Measurements from ENCODE around the gene NBAS. TPM values are rescaled to one million over a fixed set of nuclear protein-coding genes. Genes with fewer than 3 reads are reported as not detected.

The NBAS gene
- total and polyA plus RNA-seq, 10 of the 15 experiments (the other 5 are each of a cell fraction or from before 2014, with no cell fraction given): 4.3 to 32.7 (median 20.8) TPM

DNA sequence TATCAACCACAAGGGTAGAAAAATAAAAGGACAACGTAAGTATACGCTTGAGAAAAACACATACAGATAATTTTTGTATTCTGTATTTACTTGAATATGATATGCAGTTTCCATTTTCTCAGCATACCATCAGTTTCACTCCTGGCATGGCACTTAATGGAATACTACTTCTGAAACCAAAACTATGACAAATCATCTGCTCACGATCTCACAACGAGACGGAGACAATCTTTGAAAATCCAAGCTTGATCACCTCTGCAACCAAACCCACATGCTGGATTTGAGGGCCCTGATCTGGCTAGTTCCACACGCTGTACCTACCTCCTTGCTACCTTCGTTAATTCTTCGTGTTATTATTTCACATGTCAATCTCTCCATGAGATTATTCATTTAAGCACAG, 387.6 kb downstream of the NBAS start:
- no peak overlapping the region for H3K4me2 ChIP-seq (ENCODE audit: control insufficient read depth, insufficient read depth)
- RAD21 ChIA-PET (ENCODE audit: unreplicated experiment): no interaction called here
- TF ChIP-seq SMAD5 (IDR thresholded peaks at IDR 0.05; ENCODE audit: low read depth) (no peak), RCOR1 (conservative IDR thresholded peaks at IDR 0.05; ENCODE audit: low read depth, low read length) (no peak), RAD51 (IDR thresholded peaks at IDR 0.05) (no peak), RB1 (IDR thresholded peaks at IDR 0.05; ENCODE audit: borderline replicate concordance) (no peak), MYC (IDR thresholded peaks at IDR 0.05; ENCODE audit: insufficient read depth, insufficient read length, insufficient replicate concordance, low read length, severe bottlenecking) (no peak), KDM1A (IDR thresholded peaks at IDR 0.05; ENCODE audit: borderline replicate concordance) (no peak), CHD1 (IDR thresholded peaks at IDR 0.05; ENCODE audit: low read depth, low read length) (no peak), PAX8 (IDR thresholded peaks at IDR 0.05) (no peak)
- TF ChIP-seq, protein P1, sequence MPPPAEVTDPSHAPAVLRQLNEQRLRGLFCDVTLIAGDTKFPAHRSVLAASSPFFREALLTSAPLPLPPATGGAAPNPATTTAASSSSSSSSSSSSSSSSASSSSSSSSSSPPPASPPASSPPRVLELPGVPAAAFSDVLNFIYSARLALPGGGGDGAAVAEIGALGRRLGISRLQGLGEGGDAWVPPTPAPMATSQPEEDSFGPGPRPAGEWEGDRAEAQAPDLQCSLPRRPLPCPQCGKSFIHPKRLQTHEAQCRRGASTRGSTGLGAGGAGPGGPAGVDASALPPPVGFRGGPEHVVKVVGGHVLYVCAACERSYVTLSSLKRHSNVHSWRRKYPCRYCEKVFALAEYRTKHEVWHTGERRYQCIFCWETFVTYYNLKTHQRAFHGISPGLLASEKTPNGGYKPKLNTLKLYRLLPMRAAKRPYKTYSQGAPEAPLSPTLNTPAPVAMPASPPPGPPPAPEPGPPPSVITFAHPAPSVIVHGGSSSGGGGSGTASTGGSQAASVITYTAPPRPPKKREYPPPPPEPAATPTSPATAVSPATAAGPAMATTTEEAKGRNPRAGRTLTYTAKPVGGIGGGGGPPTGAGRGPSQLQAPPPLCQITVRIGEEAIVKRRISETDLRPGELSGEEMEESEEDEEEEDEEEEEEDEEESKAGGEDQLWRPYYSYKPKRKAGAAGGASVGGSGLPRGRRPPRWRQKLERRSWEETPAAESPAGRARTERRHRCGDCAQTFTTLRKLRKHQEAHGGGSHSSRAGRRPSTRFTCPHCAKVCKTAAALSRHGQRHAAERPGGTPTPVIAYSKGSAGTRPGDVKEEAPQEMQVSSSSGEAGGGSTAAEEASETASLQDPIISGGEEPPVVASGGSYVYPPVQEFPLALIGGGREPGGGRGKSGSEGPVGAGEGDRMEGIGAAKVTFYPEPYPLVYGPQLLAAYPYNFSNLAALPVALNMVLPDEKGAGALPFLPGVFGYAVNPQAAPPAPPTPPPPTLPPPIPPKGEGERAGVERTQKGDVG (CRISPR knock-in tag; IDR thresholded peaks at IDR 0.05): no peak
- TF ChIP-seq, protein P2, sequence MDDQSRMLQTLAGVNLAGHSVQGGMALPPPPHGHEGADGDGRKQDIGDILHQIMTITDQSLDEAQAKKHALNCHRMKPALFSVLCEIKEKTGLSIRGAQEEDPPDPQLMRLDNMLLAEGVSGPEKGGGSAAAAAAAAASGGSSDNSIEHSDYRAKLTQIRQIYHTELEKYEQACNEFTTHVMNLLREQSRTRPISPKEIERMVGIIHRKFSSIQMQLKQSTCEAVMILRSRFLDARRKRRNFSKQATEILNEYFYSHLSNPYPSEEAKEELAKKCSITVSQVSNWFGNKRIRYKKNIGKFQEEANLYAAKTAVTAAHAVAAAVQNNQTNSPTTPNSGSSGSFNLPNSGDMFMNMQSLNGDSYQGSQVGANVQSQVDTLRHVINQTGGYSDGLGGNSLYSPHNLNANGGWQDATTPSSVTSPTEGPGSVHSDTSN (IDR thresholded peaks at IDR 0.05; ENCODE audit: insufficient replicate concordance, low read depth, low read length): no peak
- intact Hi-C loops (cut with micrococcal nuclease; ENCODE audit: unreplicated experiment) (no loop called here), in situ Hi-C loops (cut with MboI) (no loop called here)
- no peak overlapping the region for H3K9ac ChIP-seq (ENCODE audit: control insufficient read depth, insufficient read depth, low read length)
- H3K4me3 ChIP-seq: no peak overlapping the region
- no TSS peak for BruUV-seq (replicated peaks)
- H3K4me1 ChIP-seq (ENCODE audit: control insufficient read depth, insufficient read depth, low read length): peaks cover 13% of the 10 kb centered on the region; the same call in 1 of the 2 replicates
- no peaks in the 10 kb centered on the region for H4K20me1 ChIP-seq (ENCODE audit: control insufficient read depth, insufficient read depth)
- POLR2A ChIA-PET: no interaction called here
- H3K79me2 ChIP-seq (ENCODE audit: control insufficient read depth, insufficient read depth, low read length): no peaks in the 10 kb centered on the region
- H3K9me3 ChIP-seq (replicated peaks; ENCODE audit: control insufficient read depth, insufficient read depth, low read length): no peaks in the 10 kb centered on the region
- FAIRE-seq (no peak), ATAC-seq (no peak), DNase-seq (ENCODE audit: low read depth, low spot score) (no peak)
- no peaks in the 10 kb centered on the region for H3K27me3 ChIP-seq (replicated peaks in 1 of 2; ENCODE audit: control insufficient read depth in 2 of 2, insufficient read depth in 2 of 2, low read length in 1 of 2)
- H2AFZ ChIP-seq (ENCODE audit: control insufficient read depth, low read depth, low read length): no peak overlapping the region
- 96% methylated on average over 8 of the region's 8 CpGs for WGBS (ENCODE audit: insufficient coverage, insufficient replicate concordance, low lambda C conversion rate, missing lambda C conversion rate)
- H3K27ac ChIP-seq (ENCODE audit: control insufficient read depth, insufficient read depth): no peak overlapping the region
- CTCF ChIA-PET: interaction anchor here (1.1 kb wide), 1 partner anchor 12 kb away, joined by 3 read pairs; no protein-coding TSS in a partner anchor
- SMC1A ChIA-PET (ENCODE audit: uncharacterized antibody, unreplicated experiment): no interaction called here
- H3K36me3 ChIP-seq (ENCODE audit: control insufficient read depth in 2 of 2, insufficient read depth in 2 of 2, low read length in 1 of 2): no peaks in the 10 kb centered on the region

Measured in GM12878 (cell line).